Esophagus squamous epithelium (tissue), 5 donors: ENCODE measurements around the gene DOCK10. TPM values are rescaled to one million over a fixed set of nuclear protein-coding genes. Genes with fewer than 3 reads are reported as not detected.

Experiments
- DNase-seq: peaks from one replicate; lab custom pipeline; 2025; lab: John Stamatoyannopoulos, UW
- H3K27ac ChIP-seq, 4 donors: fragments of 200-600 bp; sonication (generic); one replicate each; pipeline ENCODE4 v1.5.1; 2016 to 2019; ENCODE audit warnings: mild to moderate bottlenecking in 1 of 4
- H3K27me3 ChIP-seq, 4 donors: fragments of 200-600 bp; sonication (generic); 1 replicate in 3 of 4; 2 replicates in 1 of 4; pipeline versions ENCODE4 v1.5.1 to v1.6.0; 2017 to 2021; ENCODE audit warnings: antibody characterized with exemption in 1 of 4
- H3K36me3 ChIP-seq, 3 donors: fragments of 200-600 bp; sonication (generic); one replicate each; pipeline ENCODE4 v1.5.1; 2016 to 2019
- H3K4me1 ChIP-seq, 3 donors: fragments of 200-600 bp; sonication (generic); one replicate each; pipeline ENCODE4 v1.5.1; 2017 to 2019
- H3K4me3 ChIP-seq, 4 donors: fragments of 200-600 bp; sonication (generic); 1 replicate in 3 of 4; 2 replicates in 1 of 4; pipeline ENCODE4 v1.5.1; 2016 to 2019; ENCODE audit warnings: mild to moderate bottlenecking in 2 of 4, moderate library complexity in 1 of 4
- H3K9me3 ChIP-seq, 3 donors: fragments of 200-600 bp; sonication (generic); one replicate each; pipeline ENCODE4 v1.5.1; 2016 to 2019
- POLR2A ChIP-seq, 4 donors: fragments of 450-650 bp; IDR thresholded peaks; one replicate each; pipeline ENCODE4 v1.6.1; 2017; ENCODE audit warnings: antibody characterized with exemption in 4 of 4, mild to moderate bottlenecking in 4 of 4, moderate library complexity in 3 of 4
- WGBS, 2 donors: methylation state at CpG; one replicate each; pipeline ENCODE4 v1.1.5; 2018; 5-methylcytosine and 5-hydroxymethylcytosine counted together
- intact Hi-C: fragments of 100-400 bp; cut with DNase I; formaldehyde crosslinking; loops from one replicate; pipeline ENCODE4 v1.15.0; 2022
- small RNA-seq, 4 donors: library from RNA; depleted of rRNA; stranded (forward); fragments of <200 nt; gene quantifications; one replicate each; pipeline ENCODE3, GENCODE V24; 2016
- total RNA-seq, 4 donors: library from RNA; depleted of rRNA; stranded (reverse); fragments of >200 nt; gene quantifications; one replicate each; pipeline ENCODE4 v1.1.0, GENCODE V29; 2016
- TF ChIP-seq, protein P1 (sequence below), 6 experiments: fragments of 450-650 bp in 4 of 6; fragments of 200-600 bp in 2 of 6; sonication (generic) in 2 of 6; IDR thresholded peaks; one replicate each; pipeline ENCODE4 v1.5.1; 2016 to 2019; ENCODE audit warnings: antibody characterized with exemption in 6 of 6, mild to moderate bottlenecking in 4 of 6, moderate library complexity in 4 of 6
- donor health status: DM: yes; HTN: yes; CAD: no.

Gene DOCK10
- total RNA-seq, 4 donors from 2014 or later, result 9.2 to 16.6 (median 11.7) TPM

DNA sequence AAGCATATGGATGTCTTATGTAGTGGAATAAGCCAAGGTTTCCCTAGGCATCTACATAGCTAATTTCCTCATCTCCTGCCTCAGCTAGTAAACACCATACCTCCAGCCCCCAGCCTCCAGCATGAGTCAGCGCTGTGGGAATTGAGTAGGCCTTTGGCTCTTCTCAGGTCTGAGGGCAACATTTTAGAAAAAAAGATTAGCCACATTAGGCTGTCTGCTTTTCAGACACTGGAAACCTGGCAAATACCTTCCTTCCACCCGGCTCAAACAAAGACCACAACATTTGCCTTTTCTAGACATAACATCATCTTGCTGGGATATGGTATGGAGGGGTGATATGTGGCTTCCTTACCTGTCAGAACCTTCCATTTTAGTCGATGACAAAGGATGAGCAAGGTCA lies 320.0 kb downstream of the DOCK10 start:
- 72 to 74% methylated on average over 3 of the region's 3 CpGs for WGBS, 2 donors
- Histone ChIP-seq H3K9me3 (no peaks in the 10 kb centered on the region), H3K36me3 (no peaks in the 10 kb centered on the region), H3K27me3 (no peaks in the 10 kb centered on the region), H3K27ac (no peak overlapping the region), H3K4me3 (no peak overlapping the region), H3K4me1 (no peaks in the 10 kb centered on the region)
- intact Hi-C loops, result no loop called here
- no peak for DNase-seq
- TF ChIP-seq, protein P1, sequence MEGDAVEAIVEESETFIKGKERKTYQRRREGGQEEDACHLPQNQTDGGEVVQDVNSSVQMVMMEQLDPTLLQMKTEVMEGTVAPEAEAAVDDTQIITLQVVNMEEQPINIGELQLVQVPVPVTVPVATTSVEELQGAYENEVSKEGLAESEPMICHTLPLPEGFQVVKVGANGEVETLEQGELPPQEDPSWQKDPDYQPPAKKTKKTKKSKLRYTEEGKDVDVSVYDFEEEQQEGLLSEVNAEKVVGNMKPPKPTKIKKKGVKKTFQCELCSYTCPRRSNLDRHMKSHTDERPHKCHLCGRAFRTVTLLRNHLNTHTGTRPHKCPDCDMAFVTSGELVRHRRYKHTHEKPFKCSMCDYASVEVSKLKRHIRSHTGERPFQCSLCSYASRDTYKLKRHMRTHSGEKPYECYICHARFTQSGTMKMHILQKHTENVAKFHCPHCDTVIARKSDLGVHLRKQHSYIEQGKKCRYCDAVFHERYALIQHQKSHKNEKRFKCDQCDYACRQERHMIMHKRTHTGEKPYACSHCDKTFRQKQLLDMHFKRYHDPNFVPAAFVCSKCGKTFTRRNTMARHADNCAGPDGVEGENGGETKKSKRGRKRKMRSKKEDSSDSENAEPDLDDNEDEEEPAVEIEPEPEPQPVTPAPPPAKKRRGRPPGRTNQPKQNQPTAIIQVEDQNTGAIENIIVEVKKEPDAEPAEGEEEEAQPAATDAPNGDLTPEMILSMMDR (IDR thresholded peaks at IDR 0.05), result no peak
- TF ChIP-seq POLR2A (IDR thresholded peaks at IDR 0.05), result no peak

DNA sequence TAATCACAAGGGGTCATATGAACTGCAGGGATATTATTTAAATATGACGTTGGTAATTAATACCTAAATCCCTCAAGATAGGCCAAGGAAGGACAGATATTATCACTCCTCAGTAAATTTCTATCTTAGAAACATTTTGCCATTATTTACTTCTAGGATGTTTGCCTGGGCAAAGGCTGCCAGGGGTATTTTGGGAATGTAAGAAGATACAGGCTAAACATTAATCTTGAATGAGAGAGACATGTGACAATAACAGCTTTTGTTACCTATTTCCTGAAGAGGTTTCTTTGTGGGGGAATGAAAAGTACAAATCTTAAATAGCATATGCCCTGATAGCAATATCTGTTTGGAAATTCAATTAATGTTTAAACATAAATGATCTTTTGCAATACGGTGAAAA lies 325.3 kb downstream of the DOCK10 start:
- Histone ChIP-seq H3K4me3 (no peak overlapping the region), H3K4me1 (no peaks in the 10 kb centered on the region), H3K27ac (no peak overlapping the region), H3K36me3 (no peaks in the 10 kb centered on the region), H3K27me3 (no peaks in the 10 kb centered on the region), H3K9me3 (no peaks in the 10 kb centered on the region)
- WGBS, 2 donors, result 66 to 71% methylated on average over 2 of the region's 2 CpGs
- no peak for DNase-seq
- TF ChIP-seq, protein P1 (IDR thresholded peaks at IDR 0.05), result no peak
- TF ChIP-seq POLR2A (IDR thresholded peaks at IDR 0.05), result no peak
- intact Hi-C loops, result no loop called here

- intact Hi-C loops, result no loop called here
- H3K4me3 ChIP-seq, result no peak within 1 kb of the TSS
- H3K4me1 ChIP-seq, result no peaks in the 10 kb centered on the region
- 73 to 89% methylated on average over 5 of the region's 5 CpGs for WGBS, 2 donors
- H3K27ac ChIP-seq, result no peak within 1 kb of the TSS
- no peaks in the 10 kb centered on the region for H3K36me3 ChIP-seq
- TF ChIP-seq, protein P1 (IDR thresholded peaks at IDR 0.05), result no peak
- no peak for TF ChIP-seq POLR2A (IDR thresholded peaks at IDR 0.05)
- DNase-seq, result no peak
- no peaks in the 10 kb centered on the region for H3K9me3 ChIP-seq
- H3K27me3 ChIP-seq, result no peaks in the 10 kb centered on the region
Observed at GRCh38 chr2:224716201-224716600, 326.1 kb downstream of the DOCK10 start, which contains the start of gene CCDC195. Gene CCDC195 (minus strand): TSS chr2:224716365. CDS start chr2:224716365, 0 bp downstream.

Small RNA genes lying within 50 kb of the gene (small RNA-seq; reads per million reads assigned to genes)
- gene MIR4439, result 0 reads per million in 4 donors
